Tibial nerve (tissue), 4 donors: Measurements from ENCODE around the gene SMAD7.

ENCODE experiments used
- EP300 ChIP-seq, 2 donors: sonication (generic); formaldehyde crosslinking; IDR thresholded peaks; one replicate each; pipeline ENCODE4 v1.6.1; 2017; ENCODE audit warnings: antibody characterized with exemption in 2 of 2, mild to moderate bottlenecking in 1 of 2
- POLR2A ChIP-seq, 2 donors: fragments of 450-650 bp; IDR thresholded peaks; one replicate each; pipeline ENCODE4 v1.6.1; 2017; ENCODE audit warnings: antibody characterized with exemption in 2 of 2, mild to moderate bottlenecking in 2 of 2, moderate library complexity in 2 of 2
- TF ChIP-seq, protein P1 (sequence below), 5 experiments: fragments of 200-600 bp in 3 of 5; fragments of 450-650 bp in 2 of 5; sonication (generic) in 3 of 5; IDR thresholded peaks; one replicate each; pipeline ENCODE4 v1.5.1; 2016 to 2019; ENCODE audit warnings: antibody characterized with exemption in 5 of 5, mild to moderate bottlenecking in 3 of 5, moderate library complexity in 2 of 5

- TF ChIP-seq, protein P1, sequence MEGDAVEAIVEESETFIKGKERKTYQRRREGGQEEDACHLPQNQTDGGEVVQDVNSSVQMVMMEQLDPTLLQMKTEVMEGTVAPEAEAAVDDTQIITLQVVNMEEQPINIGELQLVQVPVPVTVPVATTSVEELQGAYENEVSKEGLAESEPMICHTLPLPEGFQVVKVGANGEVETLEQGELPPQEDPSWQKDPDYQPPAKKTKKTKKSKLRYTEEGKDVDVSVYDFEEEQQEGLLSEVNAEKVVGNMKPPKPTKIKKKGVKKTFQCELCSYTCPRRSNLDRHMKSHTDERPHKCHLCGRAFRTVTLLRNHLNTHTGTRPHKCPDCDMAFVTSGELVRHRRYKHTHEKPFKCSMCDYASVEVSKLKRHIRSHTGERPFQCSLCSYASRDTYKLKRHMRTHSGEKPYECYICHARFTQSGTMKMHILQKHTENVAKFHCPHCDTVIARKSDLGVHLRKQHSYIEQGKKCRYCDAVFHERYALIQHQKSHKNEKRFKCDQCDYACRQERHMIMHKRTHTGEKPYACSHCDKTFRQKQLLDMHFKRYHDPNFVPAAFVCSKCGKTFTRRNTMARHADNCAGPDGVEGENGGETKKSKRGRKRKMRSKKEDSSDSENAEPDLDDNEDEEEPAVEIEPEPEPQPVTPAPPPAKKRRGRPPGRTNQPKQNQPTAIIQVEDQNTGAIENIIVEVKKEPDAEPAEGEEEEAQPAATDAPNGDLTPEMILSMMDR (IDR thresholded peaks at IDR 0.05) = no peak
- no peak for TF ChIP-seq POLR2A (IDR thresholded peaks at IDR 0.05)
- peak in 1 of 2 donors; percentile 24 for TF ChIP-seq EP300 (IDR thresholded peaks at IDR 0.05)
Observed at GRCh38 chr18:48997985-48998831, 47.4 kb upstream of the SMAD7 start.
